DOHH2 (cell line): ENCODE results near the gene SLC49A4.

ENCODE experiments used
- H3F3A ChIP-seq: fragments of 200-600 bp; sonication (generic), shearing (Covaris generic); 2 replicates; pipeline ENCODE4 v1.6.0; 2016; ENCODE audit warnings: antibody characterized with exemption, mild to moderate bottlenecking; ENCODE audit not compliant: control insufficient read depth, insufficient read depth
- H3K27ac ChIP-seq: fragments of 200-600 bp; sonication (generic); 2 replicates; pipeline ENCODE4 v1.5.1; 2014; ENCODE audit warnings: low read depth, mild to moderate bottlenecking, low read length, moderate library complexity
- H3K27me3 ChIP-seq: fragments of 200-600 bp; sonication (generic); 2 replicates; pipeline ENCODE4 v1.6.1; 2014; ENCODE audit warnings: mild to moderate bottlenecking, low read length, mixed read lengths; ENCODE audit not compliant: control insufficient read depth
- H3K36me3 ChIP-seq: fragments of 200-600 bp; sonication (generic); 2 replicates; pipeline ENCODE4 v1.6.1; 2014; ENCODE audit warnings: mild to moderate bottlenecking, low read length, moderate library complexity, mixed read lengths; ENCODE audit not compliant: control insufficient read depth
- H3K4me1 ChIP-seq: fragments of 200-600 bp; sonication (generic); 2 replicates; pipeline ENCODE4 v1.6.1; 2014; ENCODE audit warnings: mild to moderate bottlenecking, low read length, mixed read lengths; ENCODE audit not compliant: control insufficient read depth
- H3K4me2 ChIP-seq: fragments of 200-600 bp; sonication (generic); 2 replicates; pipeline ENCODE4 v1.6.0; 2014; ENCODE audit warnings: mild to moderate bottlenecking, low read length, moderate library complexity
- H3K4me3 ChIP-seq: fragments of 200-600 bp; sonication (generic); 2 replicates; pipeline ENCODE4 v1.5.1; 2014; ENCODE audit warnings: mild to moderate bottlenecking, low read length, mixed read lengths
- H3K79me2 ChIP-seq: fragments of 200-600 bp; sonication (generic); 2 replicates; pipeline ENCODE4 v1.6.1; 2014; ENCODE audit warnings: mild to moderate bottlenecking, low read length, mixed read lengths; ENCODE audit not compliant: control insufficient read depth
- H3K9me2 ChIP-seq: fragments of 200-600 bp; sonication (generic); replicated peaks from 2 replicates; pipeline ENCODE4 v1.6.1; 2014; ENCODE audit warnings: mild to moderate bottlenecking, low read length, mixed read lengths; ENCODE audit not compliant: control insufficient read depth
- H3K9me3 ChIP-seq: fragments of 200-600 bp; sonication (generic); 2 replicates; pipeline ENCODE4 v1.6.1; 2014; ENCODE audit warnings: antibody characterized with exemption, low read length, mixed read lengths; ENCODE audit not compliant: control insufficient read depth, insufficient read depth
- H4K20me1 ChIP-seq: fragments of 200-600 bp; sonication (generic); 2 replicates; pipeline ENCODE4 v1.6.0; 2014; ENCODE audit warnings: low read depth, mild to moderate bottlenecking, antibody characterized with exemption, low read length, moderate library complexity; ENCODE audit not compliant: control insufficient read depth, insufficient read depth
- CTCF ChIP-seq: fragments of 200-600 bp; sonication (generic); IDR thresholded peaks from one replicate; pipeline ENCODE4 v1.5.1; 2014; ENCODE audit warnings: antibody characterized with exemption, mild to moderate bottlenecking, low read depth, low read length; ENCODE audit not compliant: poor library complexity, severe bottlenecking
- EZH2phosphoT487 ChIP-seq: fragments of 200-600 bp; sonication (generic); IDR thresholded peaks from 2 replicates; pipeline ENCODE4 v1.6.1; 2017; ENCODE audit warnings: borderline replicate concordance, mild to moderate bottlenecking, antibody characterized with exemption, low read length, moderate library complexity, mixed read lengths

The SLC49A4 gene

GRCh38 chr3:122902326-122902725, 107.5 kb downstream of the SLC49A4 start:
- Histone ChIP-seq H3K4me1 (no peaks in the 10 kb centered on the region), H4K20me1 (no peaks in the 10 kb centered on the region), H3F3A (no peaks in the 10 kb centered on the region), H3K4me2 (no peak overlapping the region), H3K27ac (no peak overlapping the region), H3K27me3 (peaks cover 5% of the 10 kb centered on the region; the same call in 1 of the 2 replicates), H3K36me3 (no peaks in the 10 kb centered on the region), H3K4me3 (no peak overlapping the region), H3K9me3 (no peaks in the 10 kb centered on the region), H3K79me2 (no peaks in the 10 kb centered on the region), H3K9me2 (no peaks in the 10 kb centered on the region)
- no peak for TF ChIP-seq EZH2phosphoT487
- TF ChIP-seq CTCF, result no peak

- H3K9me2 ChIP-seq, result no peaks in the 10 kb centered on the region
- peaks cover 5% of the 10 kb centered on the region; the same call in 1 of the 2 replicates for H3K27me3 ChIP-seq
- no peak overlapping the region for H3K4me2 ChIP-seq
- no peaks in the 10 kb centered on the region for H4K20me1 ChIP-seq
- H3K4me1 ChIP-seq, result no peaks in the 10 kb centered on the region
- H3K79me2 ChIP-seq, result no peaks in the 10 kb centered on the region
- H3K27ac ChIP-seq, result no peak overlapping the region
- TF ChIP-seq EZH2phosphoT487, result no peak
- H3F3A ChIP-seq, result no peaks in the 10 kb centered on the region
- no peaks in the 10 kb centered on the region for H3K36me3 ChIP-seq
- H3K9me3 ChIP-seq, result no peaks in the 10 kb centered on the region
- H3K4me3 ChIP-seq, result no peak overlapping the region
Observed at GRCh38 chr3:122903171-122903570, 108.3 kb downstream of the SLC49A4 start.

- no peaks in the 10 kb centered on the region for H3K79me2 ChIP-seq
- H4K20me1 ChIP-seq, result no peaks in the 10 kb centered on the region
- no peak overlapping the region for H3K27ac ChIP-seq
- no peak overlapping the region for H3K4me3 ChIP-seq
- H3K4me2 ChIP-seq, result no peak overlapping the region
- no peak for TF ChIP-seq EZH2phosphoT487
- TF ChIP-seq CTCF, result no peak
- H3F3A ChIP-seq, result no peaks in the 10 kb centered on the region
- H3K9me2 ChIP-seq, result no peaks in the 10 kb centered on the region
- H3K4me1 ChIP-seq, result no peaks in the 10 kb centered on the region
- no peaks in the 10 kb centered on the region for H3K36me3 ChIP-seq
- no peaks in the 10 kb centered on the region for H3K9me3 ChIP-seq
- no peaks in the 10 kb centered on the region for H3K27me3 ChIP-seq
Observed at GRCh38 chr3:122907471-122907870, 112.6 kb downstream of the SLC49A4 start.

- Histone ChIP-seq H3K4me2 (no peak overlapping the region), H3K4me3 (no peak overlapping the region), H3F3A (no peaks in the 10 kb centered on the region), H3K27ac (no peak overlapping the region), H4K20me1 (no peaks in the 10 kb centered on the region), H3K9me2 (no peaks in the 10 kb centered on the region), H3K79me2 (no peaks in the 10 kb centered on the region), H3K27me3 (no peaks in the 10 kb centered on the region), H3K4me1 (no peaks in the 10 kb centered on the region), H3K9me3 (no peaks in the 10 kb centered on the region), H3K36me3 (no peaks in the 10 kb centered on the region)
- TF ChIP-seq CTCF (no peak), EZH2phosphoT487 (no peak)
Observed at GRCh38 chr3:122908251-122908650, 113.4 kb downstream of the SLC49A4 start.
